GM12878 (cell line): ENCODE measurements around the gene TRIM72. TPM values are rescaled to one million over a fixed set of nuclear protein-coding genes. Genes with fewer than 3 reads are reported as not detected.

ENCODE experiments used
- ATAC-seq: fragments of 200-7000 bp; cut with Tn5 transposase; 3 replicates; pipeline ENCODE4 v1.9.1; 2020; ENCODE audit warnings: mild to moderate bottlenecking, moderate library complexity
- BruUV-seq: library from RNA; stranded (reverse); fragments of 400-500 nt; replicated peaks from 2 replicates; lab custom pipeline; 2021; lab: Mats Ljungman, UMichigan
- CTCF ChIA-PET: fragments of 300-600 bp; sonication (Branson Sonifier 250); formaldehyde crosslinking; extraction: SDS; loops from one replicate; lab custom pipeline; 2021; ENCODE audit warnings: inconsistent platforms; lab: Yijun Ruan, JAX
- POLR2A ChIA-PET: fragments of 350-600 bp; formaldehyde crosslinking; extraction: SDS; loops from one replicate; lab custom pipeline; 2021; ENCODE audit warnings: inconsistent platforms; lab: Charles Lee
- RAD21 ChIA-PET: fragments of 300-600 bp; sonication (Branson Sonifier 250); formaldehyde crosslinking; loops from one replicate; lab custom pipeline; 2023; ENCODE audit warnings: antibody characterized with exemption; ENCODE audit not compliant: unreplicated experiment; lab: Charles Lee
- SMC1A ChIA-PET: fragments of 300-600 bp; sonication (Branson Sonifier 250); formaldehyde crosslinking; loops from one replicate; lab custom pipeline; 2023; ENCODE audit not compliant: unreplicated experiment, uncharacterized antibody; lab: Charles Lee
- DNase-seq: peaks from one replicate; pipeline ENCODE4 v3.0.0-alpha.2; 2011; ENCODE audit warnings: low read depth, low spot score
- FAIRE-seq: peaks from 3 replicates; lab custom pipeline; 2011; peaks lifted over from hg19 to GRCh38; lab: Jason Lieb, UNC
- H2AFZ ChIP-seq: 2 replicates; pipeline ENCODE4 v1.6.0; 2011; ENCODE audit warnings: low read depth, low read length, control low read depth; ENCODE audit not compliant: control insufficient read depth
- H3K27ac ChIP-seq: 2 replicates; pipeline ENCODE4 v1.5.1; 2011; ENCODE audit warnings: control low read depth; ENCODE audit not compliant: control insufficient read depth, insufficient read depth
- H3K27me3 ChIP-seq, 2 experiments: replicated peaks in 1 of 2; 2 replicates each; pipeline versions ENCODE4 v1.6.0 to v1.6.1; 2011; ENCODE audit warnings: low read length in 1 of 2; ENCODE audit not compliant: control insufficient read depth in 2 of 2, insufficient read depth in 2 of 2
- H3K36me3 ChIP-seq, 2 experiments: 2 replicates each; pipeline ENCODE4 v1.5.1; 2011; ENCODE audit warnings: low read length in 1 of 2; ENCODE audit not compliant: control insufficient read depth in 2 of 2, insufficient read depth in 2 of 2
- H3K4me1 ChIP-seq: 2 replicates; pipeline ENCODE4 v1.6.1; 2011; ENCODE audit warnings: mild to moderate bottlenecking, low read length, moderate library complexity, mixed read lengths; ENCODE audit not compliant: control insufficient read depth, insufficient read depth
- H3K4me2 ChIP-seq: 2 replicates; pipeline ENCODE4 v1.6.0; 2011; ENCODE audit warnings: control low read depth; ENCODE audit not compliant: control insufficient read depth, insufficient read depth
- H3K4me3 ChIP-seq: fragments of 200-600 bp; sonication (generic); 2 replicates; pipeline ENCODE4 v1.5.1; 2016
- H3K79me2 ChIP-seq: 2 replicates; pipeline ENCODE4 v1.6.0; 2011; ENCODE audit warnings: low read length; ENCODE audit not compliant: control insufficient read depth, insufficient read depth
- H3K9ac ChIP-seq: 2 replicates; pipeline ENCODE4 v1.8.0; 2011; ENCODE audit warnings: low read length, control low read depth, mixed read lengths; ENCODE audit not compliant: control insufficient read depth, insufficient read depth
- H3K9me3 ChIP-seq: replicated peaks from 3 replicates; pipeline ENCODE4 v1.5.1; 2011; ENCODE audit warnings: mild to moderate bottlenecking, low read length; ENCODE audit not compliant: control insufficient read depth, insufficient read depth
- H4K20me1 ChIP-seq: 2 replicates; pipeline ENCODE4 v1.6.0; 2011; ENCODE audit not compliant: control insufficient read depth, insufficient read depth
- BRCA1 ChIP-seq: IDR thresholded peaks from 2 replicates; pipeline ENCODE4 v1.6.1; 2011; ENCODE audit warnings: low read depth, low read length, improper control_type of control experiment
- GATAD2B ChIP-seq: fragments of 450-650 bp; conservative IDR thresholded peaks from 2 replicates; pipeline ENCODE4 v1.6.1; 2017; ENCODE audit warnings: low read depth, mild to moderate bottlenecking, moderate library complexity
- JUND ChIP-seq: IDR thresholded peaks from 2 replicates; pipeline ENCODE4 v1.6.1; 2012; ENCODE audit warnings: low read depth, mild to moderate bottlenecking, low read length, improper control_type of control experiment, moderate library complexity
- MYB ChIP-seq: fragments of 150-350 bp; IDR thresholded peaks from 2 replicates; pipeline ENCODE4 v1.6.1; 2014; ENCODE audit warnings: mild to moderate bottlenecking, low read depth, low read length, borderline replicate concordance
- NFXL1 ChIP-seq: fragments of 450-650 bp; IDR thresholded peaks from 2 replicates; pipeline ENCODE4 v1.6.1; 2017; ENCODE audit warnings: antibody characterized with exemption, mild to moderate bottlenecking, borderline replicate concordance
- NR2C1 ChIP-seq: fragments of 450-650 bp; IDR thresholded peaks from 2 replicates; pipeline ENCODE4 v1.6.1; 2017; ENCODE audit warnings: antibody characterized with exemption, mild to moderate bottlenecking, moderate library complexity
- PAX8 ChIP-seq: fragments of 450-650 bp; IDR thresholded peaks from 2 replicates; pipeline ENCODE4 v1.6.1; 2017; ENCODE audit warnings: mild to moderate bottlenecking, moderate library complexity
- RAD51 ChIP-seq: fragments of 450-650 bp; IDR thresholded peaks from 2 replicates; pipeline ENCODE4 v1.6.1; 2016; ENCODE audit warnings: moderate library complexity, mild to moderate bottlenecking, inconsistent platforms
- RELB ChIP-seq: fragments of 450-650 bp; IDR thresholded peaks from 2 replicates; pipeline ENCODE4 v1.6.1; 2017; ENCODE audit warnings: low read depth, mild to moderate bottlenecking, moderate library complexity
- SMAD1 ChIP-seq: fragments of 450-650 bp; IDR thresholded peaks from 2 replicates; pipeline ENCODE4 v1.6.1; 2018; ENCODE audit warnings: mild to moderate bottlenecking, low read depth; ENCODE audit not compliant: partially characterized antibody
- SUZ12 ChIP-seq: fragments of 200-600 bp; sonication (generic); IDR thresholded peaks from one replicate; pipeline ENCODE4 v1.6.1; 2018; ENCODE audit warnings: antibody characterized with exemption, mild to moderate bottlenecking; ENCODE audit not compliant: unreplicated experiment
- TARDBP ChIP-seq: IDR thresholded peaks from 2 replicates; pipeline ENCODE4 v1.6.1; 2016; ENCODE audit warnings: borderline replicate concordance
- TCF12 ChIP-seq: IDR thresholded peaks from 2 replicates; pipeline ENCODE4 v1.6.1; 2011; ENCODE audit warnings: low read depth, mild to moderate bottlenecking, low read length
- TCF3 ChIP-seq: IDR thresholded peaks from 2 replicates; pipeline ENCODE4 v1.6.1; 2012; ENCODE audit warnings: low read depth, mild to moderate bottlenecking, low read length, borderline replicate concordance; ENCODE audit not compliant: insufficient read depth
- USF2 ChIP-seq: IDR thresholded peaks from 2 replicates; pipeline ENCODE4 v1.6.1; 2011; ENCODE audit warnings: low read depth, low read length, improper control_type of control experiment, borderline replicate concordance
- ZBED1 ChIP-seq: IDR thresholded peaks from 2 replicates; pipeline ENCODE4 v1.6.1; 2016; ENCODE audit warnings: borderline replicate concordance
- ZSCAN29 ChIP-seq: fragments of 450-650 bp; IDR thresholded peaks from 2 replicates; pipeline ENCODE4 v1.6.1; 2017; ENCODE audit warnings: mild to moderate bottlenecking, moderate library complexity
- WGBS: methylation state at CpG from one replicate; pipeline ENCODE4 v1.1.6; 2016; ENCODE audit warnings: low lambda C conversion rate; ENCODE audit not compliant: insufficient replicate concordance, insufficient coverage; ENCODE audit errors: missing lambda C conversion rate; 5-methylcytosine and 5-hydroxymethylcytosine counted together
- in situ Hi-C: fragments of 300-500 bp; cut with MboI; formaldehyde crosslinking; loops from 9 replicates; pipeline ENCODE4 v1.14.3; 2018; ENCODE audit warnings: mixed read lengths
- intact Hi-C: fragments of 100-400 bp; cut with micrococcal nuclease; formaldehyde crosslinking; loops from one replicate; pipeline ENCODE4 v1.14.2; 2022; ENCODE audit not compliant: unreplicated experiment
- polyA plus RNA-seq, 11 experiments: library from polyadenylated mRNA; depleted of rRNA in 4 of 11; unstranded in 6 of 11; stranded (reverse) in 5 of 11; fragments of >200 nt; fragmentation: Nextera tagmentation in 4 of 11; fragmentation: Illumina TruSeq in 1 of 11; extraction: Ambion mirVana in 4 of 11; extraction: Trizol in 1 of 11; gene quantifications; 1 replicate in 1 of 11; 2 replicates in 10 of 11; pipeline versions ENCODE4 v1.2.1 to v1.2.3, GENCODE V29; 2011 to 2016; ENCODE audit warnings: inconsistent platforms in 2 of 11, missing spikeins in 2 of 11, low read depth in 1 of 11
- total RNA-seq, 4 experiments: library from RNA; depleted of rRNA in 3 of 4; stranded (reverse); fragments of >200 nt in 3 of 4; fragmentation: Illumina TruSeq in 1 of 4; extraction: Trizol in 1 of 4; gene quantifications; 2 replicates each; pipeline versions ENCODE4 v1.2.1 to v1.2.3, GENCODE V29; 2013 to 2021
- TF ChIP-seq, protein P1 (sequence below): fragments of 450-650 bp; IDR thresholded peaks from 2 replicates; pipeline ENCODE4 v1.6.1; 2018; ENCODE audit warnings: mild to moderate bottlenecking, low read depth, moderate library complexity; ENCODE audit not compliant: partially characterized antibody

Gene TRIM72
- total and polyA plus RNA-seq, 10 of the 15 experiments (the other 5 are each of a cell fraction or from before 2014, with no cell fraction given) = 0.03 to 1.2 (median 0.23) TPM; not detected in 1

- TF ChIP-seq, protein P1, sequence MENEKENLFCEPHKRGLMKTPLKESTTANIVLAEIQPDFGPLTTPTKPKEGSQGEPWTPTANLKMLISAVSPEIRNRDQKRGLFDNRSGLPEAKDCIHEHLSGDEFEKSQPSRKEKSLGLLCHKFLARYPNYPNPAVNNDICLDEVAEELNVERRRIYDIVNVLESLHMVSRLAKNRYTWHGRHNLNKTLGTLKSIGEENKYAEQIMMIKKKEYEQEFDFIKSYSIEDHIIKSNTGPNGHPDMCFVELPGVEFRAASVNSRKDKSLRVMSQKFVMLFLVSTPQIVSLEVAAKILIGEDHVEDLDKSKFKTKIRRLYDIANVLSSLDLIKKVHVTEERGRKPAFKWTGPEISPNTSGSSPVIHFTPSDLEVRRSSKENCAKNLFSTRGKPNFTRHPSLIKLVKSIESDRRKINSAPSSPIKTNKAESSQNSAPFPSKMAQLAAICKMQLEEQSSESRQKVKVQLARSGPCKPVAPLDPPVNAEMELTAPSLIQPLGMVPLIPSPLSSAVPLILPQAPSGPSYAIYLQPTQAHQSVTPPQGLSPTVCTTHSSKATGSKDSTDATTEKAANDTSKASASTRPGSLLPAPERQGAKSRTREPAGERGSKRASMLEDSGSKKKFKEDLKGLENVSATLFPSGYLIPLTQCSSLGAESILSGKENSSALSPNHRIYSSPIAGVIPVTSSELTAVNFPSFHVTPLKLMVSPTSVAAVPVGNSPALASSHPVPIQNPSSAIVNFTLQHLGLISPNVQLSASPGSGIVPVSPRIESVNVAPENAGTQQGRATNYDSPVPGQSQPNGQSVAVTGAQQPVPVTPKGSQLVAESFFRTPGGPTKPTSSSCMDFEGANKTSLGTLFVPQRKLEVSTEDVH = no peak
- no peak for TF ChIP-seq TCF3
- no peak for TF ChIP-seq BRCA1
- no peak for TF ChIP-seq ZBED1
- TF ChIP-seq RAD51 = no peak
- TF ChIP-seq MYB = no peak
Measured at GRCh38 chr16:31268033-31268365, 54.1 kb downstream of the TRIM72 start (continued).

GRCh38 chr16:31268891-31269290, 55.0 kb downstream of the TRIM72 start:
- RAD21 ChIA-PET = interaction anchor here (1.0 to 1.4 kb wide), 2 partner anchors 10 to 76 kb away, joined by 3 read pairs; no protein-coding TSS in a partner anchor
- WGBS = 67% methylated on average over 10 of the region's 10 CpGs
- H2AFZ ChIP-seq = no peak overlapping the region
- no peaks in the 10 kb centered on the region for H4K20me1 ChIP-seq
- no peaks in the 10 kb centered on the region for H3K9me3 ChIP-seq
- ATAC-seq (no peak), FAIRE-seq (no peak), DNase-seq (no peak)
- no peak overlapping the region for H3K27ac ChIP-seq
- SMC1A ChIA-PET = interaction anchor here (0.7 to 3.6 kb wide), 3 partner anchors 10 to 57 kb away, joined by 3 to 15 read pairs (median 3); no protein-coding TSS in a partner anchor
- H3K4me3 ChIP-seq = no peak overlapping the region
- H3K27me3 ChIP-seq = no peaks in the 10 kb centered on the region
- in situ Hi-C loops (loop anchor here (10.0 kb wide), 1 partner anchor 606 kb away; the partner anchor contains the start of gene ZNF267), intact Hi-C loops (loop anchor here (5.0 kb wide), 1 partner anchor 83 kb away; no protein-coding TSS in a partner anchor)
- no peak overlapping the region for H3K4me2 ChIP-seq
- no TSS peak for BruUV-seq
- no peaks in the 10 kb centered on the region for H3K36me3 ChIP-seq
- H3K9ac ChIP-seq = no peak overlapping the region
- no peaks in the 10 kb centered on the region for H3K79me2 ChIP-seq
- POLR2A ChIA-PET = no interaction called here
- H3K4me1 ChIP-seq = peaks cover 26% of the 10 kb centered on the region
- CTCF ChIA-PET = interaction anchor here (0.9 to 1.3 kb wide), 5 partner anchors 10 to 66 kb away, joined by 3 to 4 read pairs (median 3); partner anchors contain the start of gene PYCARD
- TF ChIP-seq TCF12 (no peak), RELB (no peak), SMAD1 (no peak), PAX8 (no peak), JUND (no peak), ZSCAN29 (no peak), NR2C1 (no peak), SUZ12 (no peak), TARDBP (no peak), NFXL1 (no peak), USF2 (no peak), GATAD2B (no peak)
